ENCODE measurements around the gene LAMA2. TPM values are rescaled to one million over a fixed set of nuclear protein-coding genes. Genes with fewer than 3 reads are reported as not detected.

The LAMA2 gene
- total and polyA plus RNA-seq, 2 donors (not counting 3 experiments of a cell fraction or from before 2014, with no cell fraction given), result 0.51 to 0.75 TPM

DNA sequence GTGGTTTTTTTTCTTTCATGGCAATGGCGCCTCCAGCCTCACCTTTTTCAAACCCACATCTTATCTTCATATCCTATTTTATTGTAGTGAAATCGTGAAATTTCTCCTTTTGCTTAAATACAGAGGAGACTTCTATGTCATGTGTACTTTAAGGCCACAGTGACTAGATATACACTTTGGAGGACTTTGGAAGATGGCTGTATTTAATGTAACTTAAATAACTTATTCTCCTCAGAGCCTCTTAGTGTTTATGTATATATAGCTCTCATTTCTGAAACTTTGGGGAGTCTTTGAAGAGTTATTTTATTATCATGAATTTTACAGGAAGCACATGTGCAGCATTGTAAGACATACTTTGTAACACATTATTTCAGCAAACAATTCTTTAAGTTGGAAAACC lies 968 bp downstream of the LAMA2 start:
- Histone ChIP-seq H3K27me3 (ENCODE audit: control insufficient read depth in 2 of 2, insufficient read depth in 2 of 2, low read length in 2 of 2) (peaks cover 5 to 32% of the 10 kb centered on the region in 2 experiments), H2AFZ (ENCODE audit: low read depth, low read length) (no peak overlapping the region), H3K9ac (replicated peaks; ENCODE audit: extremely low read depth, insufficient read depth, low read length) (no peak overlapping the region), H3K27ac (ENCODE audit: insufficient read depth, low read depth, low read length) (no peak overlapping the region), H4K20me1 (replicated peaks; ENCODE audit: control insufficient read depth, extremely low read depth, insufficient read depth, low read length) (no peaks in the 10 kb centered on the region), H3K9me1 (replicated peaks; ENCODE audit: control insufficient read depth, extremely low read depth, insufficient read depth, low read length) (no peaks in the 10 kb centered on the region), H3K9me3 (replicated peaks; ENCODE audit: control insufficient read depth, insufficient read depth, low read length) (no peaks in the 10 kb centered on the region), H3K4me2 (ENCODE audit: insufficient read depth, low read length) (no peak overlapping the region), H3K79me2 (ENCODE audit: control insufficient read depth, insufficient read depth, low read length) (no peaks in the 10 kb centered on the region), H3K36me3 (ENCODE audit: control insufficient read depth in 2 of 2, extremely low read depth in 1 of 2, insufficient read depth in 2 of 2, low read length in 2 of 2) (no peaks in the 10 kb centered on the region), H3K4me3 (replicated peaks in 1 of 3; ENCODE audit: insufficient read depth in 1 of 3, low read depth in 1 of 3, low read length in 3 of 3) (no peak overlapping the region), H3K4me1 (ENCODE audit: control insufficient read depth, extremely low read depth, insufficient read depth, low read length) (peaks cover 4% of the 10 kb centered on the region)
- FAIRE-seq (no peak), DNase-seq (ENCODE audit: low read depth, low spot score) (no peak)
- ChIA-PET CTCF (interaction anchor here (1.7 kb wide), 1 partner anchor 12 kb away, joined by 4 read pairs; no protein-coding TSS in a partner anchor), POLR2A (no interaction called here)
- no TSS peak for BruUV-seq (replicated peaks)
- intact Hi-C loops (cut with micrococcal nuclease), result no loop called here
- no peak for TF ChIP-seq JUN (IDR thresholded peaks at IDR 0.05; ENCODE audit: borderline replicate concordance, insufficient read depth, insufficient read length, low read depth)
- no peak for TF ChIP-seq MAX (IDR thresholded peaks at IDR 0.05; ENCODE audit: insufficient read depth, insufficient read length)
- no peak for TF ChIP-seq MYC (IDR thresholded peaks at IDR 0.05; ENCODE audit: low read depth, low read length)
- no peak for TF ChIP-seq CTCF (IDR thresholded peaks at IDR 0.05; ENCODE audit: extremely low read depth in 1 of 2, insufficient read depth in 1 of 2, low read depth in 1 of 2, low read length in 2 of 2)
- no peak for TF ChIP-seq GATA2 (IDR thresholded peaks at IDR 0.05; ENCODE audit: insufficient read depth, insufficient read length, low read depth, low read length)
- TF ChIP-seq EZH2 (IDR thresholded peaks at IDR 0.05; ENCODE audit: borderline replicate concordance, low read depth, low read length, severe bottlenecking), result no peak
- TF ChIP-seq POLR2A (IDR thresholded peaks at IDR 0.05; ENCODE audit: low read depth, low read length), result no peak
- TF ChIP-seq POLR2AphosphoS5 (IDR thresholded peaks at IDR 0.05; ENCODE audit: insufficient read depth, low read depth, low read length), result no peak
- TF ChIP-seq FOS (IDR thresholded peaks at IDR 0.05; ENCODE audit: borderline replicate concordance, insufficient read depth, low read length), result no peak
- dilution Hi-C loops (cut with MboI; ENCODE audit: extremely low pct_ligation_motif_present, low sequenced_read_pairs), result no loop called here

Data from endothelial cell of umbilical vein (primary cell).